Measurements from ENCODE around the gene XRCC1.

Gene XRCC1

DNA sequence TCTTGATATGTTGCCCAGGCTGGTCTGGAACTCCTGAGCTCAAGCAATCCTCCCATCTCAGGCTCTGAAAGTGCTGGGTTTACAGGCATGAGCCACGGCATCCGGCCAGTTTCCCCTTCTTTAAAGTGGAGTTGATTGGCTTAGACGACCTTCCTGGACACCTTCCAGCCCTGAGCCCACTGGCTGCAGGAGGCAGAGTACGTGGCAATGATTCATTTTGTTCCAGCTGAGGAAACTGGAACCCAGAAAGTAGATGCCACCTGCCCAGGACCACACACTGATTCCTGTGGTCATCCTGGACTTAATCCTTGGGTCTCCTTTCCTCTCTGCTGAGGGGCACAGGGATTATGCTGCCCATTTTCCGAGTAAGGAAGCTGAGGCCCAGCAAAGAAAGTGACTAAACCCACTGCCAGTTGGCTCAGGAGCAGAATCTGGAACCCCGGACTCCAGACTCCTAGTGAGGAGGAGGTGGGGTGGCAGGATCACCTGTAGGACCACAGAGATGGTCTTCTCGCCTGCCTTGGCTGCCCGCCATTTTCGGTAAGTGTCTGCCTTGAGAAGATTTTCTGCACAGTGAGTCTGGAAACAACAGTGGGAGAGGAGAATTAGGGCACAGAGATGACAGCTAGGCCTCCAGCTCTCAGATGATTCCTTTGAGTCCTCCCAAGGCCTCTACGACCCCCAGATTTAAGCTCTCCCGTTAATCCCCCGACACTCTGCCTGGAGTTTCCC, 737 bp downstream of the XRCC1 start:
- H3K4me3 ChIP-seq (ENCODE audit: low read depth, low read length), result peak overlapping the region; percentile 90
- peak; percentile 22 for DNase-seq
- in situ Hi-C loops (cut with HindIII; ENCODE audit: low pct_ligation_motif_present, low sequenced_read_pairs), result no loop called here
- no peaks in the 10 kb centered on the region for H3K27me3 ChIP-seq (replicated peaks)
- H3K36me3 ChIP-seq (replicated peaks), result no peaks in the 10 kb centered on the region
- no peak for TF ChIP-seq CTCF (IDR thresholded peaks at IDR 0.05; ENCODE audit: low read depth, low read length, missing control alignments)
- H3K27ac ChIP-seq, result peak overlapping the region; percentile 63

- Histone ChIP-seq H3K36me3 (replicated peaks) (no peaks in the 10 kb centered on the region), H3K27me3 (replicated peaks) (no peaks in the 10 kb centered on the region), H3K4me3 (ENCODE audit: low read depth, low read length) (no peak overlapping the region), H3K27ac (no peak overlapping the region)
- in situ Hi-C loops (cut with HindIII; ENCODE audit: low pct_ligation_motif_present, low sequenced_read_pairs), result no loop called here
- no peak for TF ChIP-seq CTCF (IDR thresholded peaks at IDR 0.05; ENCODE audit: low read depth, low read length, missing control alignments)
- DNase-seq, result no peak
Observed at GRCh38 chr19:43572171-43572588, 3.1 kb downstream of the XRCC1 start.

GRCh38 chr19:43570174-43570791, 5.0 kb downstream of the XRCC1 start:
- no peak overlapping the region for H3K27ac ChIP-seq
- no peak overlapping the region for H3K4me3 ChIP-seq (ENCODE audit: low read depth, low read length)
- H3K27me3 ChIP-seq (replicated peaks), result no peaks in the 10 kb centered on the region
- no peak for DNase-seq
- no peak for TF ChIP-seq CTCF (IDR thresholded peaks at IDR 0.05; ENCODE audit: low read depth, low read length, missing control alignments)
- in situ Hi-C loops (cut with HindIII; ENCODE audit: low pct_ligation_motif_present, low sequenced_read_pairs), result no loop called here
- no peaks in the 10 kb centered on the region for H3K36me3 ChIP-seq (replicated peaks)

GRCh38 chr19:43569657-43570056, 5.7 kb downstream of the XRCC1 start:
- Histone ChIP-seq H3K4me3 (ENCODE audit: low read depth, low read length) (no peak overlapping the region), H3K27ac (no peak overlapping the region), H3K27me3 (replicated peaks) (no peaks in the 10 kb centered on the region), H3K36me3 (replicated peaks) (no peaks in the 10 kb centered on the region)
- in situ Hi-C loops (cut with HindIII; ENCODE audit: low pct_ligation_motif_present, low sequenced_read_pairs), result no loop called here
- TF ChIP-seq CTCF (IDR thresholded peaks at IDR 0.05; ENCODE audit: low read depth, low read length, missing control alignments), result no peak
- DNase-seq, result no peak

- TF ChIP-seq CTCF (IDR thresholded peaks at IDR 0.05; ENCODE audit: low read depth, low read length, missing control alignments), result no peak
- no peaks in the 10 kb centered on the region for H3K36me3 ChIP-seq (replicated peaks)
- no peaks in the 10 kb centered on the region for H3K27me3 ChIP-seq (replicated peaks)
- DNase-seq, result no peak
- in situ Hi-C loops (cut with HindIII; ENCODE audit: low pct_ligation_motif_present, low sequenced_read_pairs), result no loop called here
- H3K27ac ChIP-seq, result no peak overlapping the region
- no peak overlapping the region for H3K4me3 ChIP-seq (ENCODE audit: low read depth, low read length)
Observed at GRCh38 chr19:43564800-43565199, 10.5 kb downstream of the XRCC1 start.
